ENCODE results near the gene ZNF3.
A peak's percentile ranks its signal among the peaks of the same experiment; 100 is the strongest.

ZNF3 gene

DNA sequence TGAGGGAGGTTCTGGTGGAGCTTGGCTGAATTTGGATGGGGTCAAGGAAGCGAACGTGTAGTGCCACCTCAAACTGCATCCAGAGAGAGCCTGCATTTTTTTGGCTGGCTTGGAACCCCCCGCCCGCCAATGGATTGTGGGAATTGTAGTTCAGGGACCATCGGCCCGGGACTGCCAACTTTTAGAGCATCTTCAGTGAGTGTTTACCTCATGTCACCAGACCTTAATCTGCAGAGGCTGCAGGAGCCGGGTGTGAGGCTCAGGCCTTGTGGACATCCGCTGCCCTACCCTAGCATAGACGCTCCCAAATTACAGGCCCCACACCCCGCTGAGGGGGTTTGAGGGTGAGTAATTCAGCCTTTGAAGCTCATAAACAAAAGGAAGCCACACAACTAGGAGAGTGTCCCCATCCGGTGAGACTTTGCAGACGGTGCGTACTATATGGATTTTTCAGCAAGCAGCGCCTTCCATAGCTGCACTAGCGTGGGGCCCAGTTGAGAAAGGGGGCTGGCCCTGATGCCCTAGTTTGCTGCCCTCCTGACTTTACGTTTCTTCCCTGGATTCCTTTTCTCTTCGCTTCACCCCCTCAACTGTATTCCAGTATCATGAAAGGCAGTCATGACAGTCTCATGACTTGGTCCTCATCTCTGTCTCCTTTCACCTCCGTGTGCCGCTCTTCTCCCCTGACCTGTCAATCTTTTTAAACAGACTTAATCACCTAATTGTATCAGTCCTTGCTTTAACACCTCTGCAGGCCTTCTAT lies 38.6 kb upstream of the ZNF3 start:
- peak; percentile 56 to 81 for DNase-seq (ENCODE audit: low spot score in 2 of 2)
- Histone ChIP-seq H3K9me3 (no peaks in the 10 kb centered on the region), H3K4me1 (peaks cover 8% of the 10 kb centered on the region), H3K4me3 (peak overlapping the region; percentile 84), H3K27me3 (ENCODE audit: low read depth) (no peaks in the 10 kb centered on the region), H3K36me3 (replicated peaks) (peaks cover 5% of the 10 kb centered on the region; the same call in 1 of the 2 replicates)
- in situ Hi-C loops (cut with MboI; ENCODE audit: low sequenced_read_pairs): no loop called here

DNA sequence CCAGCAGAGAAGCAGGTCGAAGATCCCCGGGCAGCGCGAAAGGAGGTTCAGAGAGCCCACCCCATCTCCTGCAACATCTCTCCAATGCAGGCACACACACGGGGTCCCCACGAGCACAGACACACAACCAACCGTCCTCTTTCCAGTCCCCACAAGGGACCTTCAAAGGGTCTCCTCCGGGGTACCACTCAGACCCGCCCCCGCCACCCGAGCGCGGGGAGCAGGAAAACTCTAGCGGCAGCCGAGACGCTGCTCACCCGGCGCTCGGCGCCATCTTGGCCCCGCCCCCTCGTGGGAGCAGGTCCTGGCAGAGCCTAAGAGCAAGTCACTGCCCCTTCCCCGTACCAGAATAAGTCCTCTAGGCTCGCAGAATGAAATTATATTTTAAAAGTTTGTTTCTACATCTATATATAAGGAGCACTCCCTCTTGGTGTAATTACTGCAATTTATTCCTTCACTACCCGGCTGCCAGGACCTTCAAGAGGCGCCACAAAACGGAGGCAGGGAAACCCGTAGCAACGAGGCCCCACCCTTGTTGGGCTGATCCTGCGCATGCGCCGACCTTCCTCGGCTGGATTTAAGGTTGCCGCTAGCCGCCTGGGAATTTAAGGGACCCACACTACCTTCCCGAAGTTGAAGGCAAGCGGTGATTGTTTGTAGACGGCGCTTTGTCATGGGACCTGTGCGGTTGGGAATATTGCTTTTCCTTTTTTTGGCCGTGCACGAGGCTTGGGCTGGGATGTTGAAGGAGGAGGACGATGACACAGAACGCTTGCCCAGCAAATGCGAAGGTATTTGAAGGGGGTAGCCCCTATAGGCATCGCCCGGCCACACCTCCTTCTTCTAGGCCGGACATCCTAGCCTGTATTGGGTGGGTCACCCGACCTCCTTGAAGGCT lies 37.8 kb upstream of the ZNF3 start, which contains the start of the genes CNPY4 and TAF6:
Gene CNPY4 (plus strand): TSS at position 563 of the 898 bp plus-strand sequence. CDS start 111 bp downstream, at position 674.
Gene TAF6 (minus strand): TSS at position 287 of the 898 bp plus-strand sequence. CDS start 5,149 bp downstream, outside the sequence.
- peak; percentile 94 to 97 for DNase-seq (ENCODE audit: low spot score in 2 of 2)
- in situ Hi-C loops (cut with MboI; ENCODE audit: low sequenced_read_pairs): no loop called here
- Histone ChIP-seq H3K9me3 (no peaks in the 10 kb centered on the region), H3K27me3 (ENCODE audit: low read depth) (no peaks in the 10 kb centered on the region), H3K4me1 (peaks cover 8% of the 10 kb centered on the region), H3K4me3 (peak within 1 kb of the TSS; percentile 84), H3K36me3 (replicated peaks) (peaks cover 5% of the 10 kb centered on the region; the same call in 1 of the 2 replicates)

DNA sequence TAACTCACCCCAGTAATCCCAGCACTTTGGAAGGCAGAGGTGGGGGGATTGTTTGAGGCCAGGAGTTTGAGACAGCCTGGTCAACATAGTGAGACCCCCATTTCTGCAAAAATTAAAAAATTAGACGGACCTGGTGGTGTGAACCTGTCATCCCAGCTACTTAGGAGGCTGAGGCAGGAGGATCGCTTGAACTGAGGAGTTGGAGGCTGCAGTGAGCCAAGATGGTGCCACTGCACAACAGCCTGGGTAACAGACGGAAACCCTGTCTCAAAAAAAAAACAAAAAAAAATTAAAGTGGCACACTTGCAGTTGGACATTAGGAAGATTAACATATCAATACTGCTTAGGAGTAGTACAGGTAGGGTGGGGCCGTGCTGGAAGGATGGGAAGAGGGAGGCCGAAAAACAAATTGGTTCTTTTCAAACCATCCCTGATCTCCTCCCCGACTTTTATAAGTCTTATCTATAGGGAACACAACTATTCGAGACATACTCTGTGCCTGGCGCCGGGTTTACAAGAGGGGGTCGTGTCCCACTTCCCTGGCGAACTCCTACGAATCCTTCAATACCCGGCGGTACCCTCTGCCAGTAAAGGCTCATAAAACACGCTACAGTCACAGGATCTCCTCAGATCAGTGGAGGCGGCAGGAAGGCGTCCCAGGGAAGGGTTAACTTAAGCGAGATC lies 37.0 kb upstream of the ZNF3 start:
- Histone ChIP-seq H3K36me3 (replicated peaks) (peaks cover 9% of the 10 kb centered on the region), H3K9me3 (no peaks in the 10 kb centered on the region), H3K27me3 (ENCODE audit: low read depth) (no peaks in the 10 kb centered on the region), H3K4me1 (peaks cover 8% of the 10 kb centered on the region), H3K4me3 (peak overlapping the region; percentile 84)
- in situ Hi-C loops (cut with MboI; ENCODE audit: low sequenced_read_pairs): no loop called here
- DNase-seq (ENCODE audit: low spot score in 2 of 2): peak in 1 of 2 experiments; percentile 25

DNA sequence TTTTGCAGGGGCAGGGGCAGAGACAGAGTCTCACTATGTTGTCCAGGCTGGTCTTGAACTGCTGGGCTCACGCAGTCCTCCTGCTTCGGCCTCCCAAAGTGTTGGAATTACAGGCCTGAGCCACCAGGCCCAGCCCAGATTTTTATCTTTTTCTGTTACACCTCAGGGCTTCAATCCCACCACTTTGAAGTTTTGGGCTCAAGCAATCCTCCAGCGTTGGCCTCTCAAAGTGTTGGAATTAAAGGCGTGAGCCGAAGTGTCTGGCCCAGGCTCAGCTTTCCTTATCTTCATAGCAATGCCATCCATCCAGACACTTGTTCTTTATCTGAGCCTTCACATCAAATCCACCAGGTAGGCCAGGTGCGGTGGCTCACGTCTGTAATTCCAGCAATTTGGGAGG lies 33.5 kb upstream of the ZNF3 start:
- Histone ChIP-seq H3K9me3 (no peaks in the 10 kb centered on the region), H3K4me3 (no peak overlapping the region), H3K4me1 (peaks cover under 1% of the 10 kb centered on the region; the same call in 1 of the 2 replicates), H3K27me3 (ENCODE audit: low read depth) (no peaks in the 10 kb centered on the region), H3K36me3 (replicated peaks) (peaks cover 37% of the 10 kb centered on the region)
- in situ Hi-C loops (cut with MboI; ENCODE audit: low sequenced_read_pairs): no loop called here
- no peak for DNase-seq (ENCODE audit: low spot score in 2 of 2)

DNA sequence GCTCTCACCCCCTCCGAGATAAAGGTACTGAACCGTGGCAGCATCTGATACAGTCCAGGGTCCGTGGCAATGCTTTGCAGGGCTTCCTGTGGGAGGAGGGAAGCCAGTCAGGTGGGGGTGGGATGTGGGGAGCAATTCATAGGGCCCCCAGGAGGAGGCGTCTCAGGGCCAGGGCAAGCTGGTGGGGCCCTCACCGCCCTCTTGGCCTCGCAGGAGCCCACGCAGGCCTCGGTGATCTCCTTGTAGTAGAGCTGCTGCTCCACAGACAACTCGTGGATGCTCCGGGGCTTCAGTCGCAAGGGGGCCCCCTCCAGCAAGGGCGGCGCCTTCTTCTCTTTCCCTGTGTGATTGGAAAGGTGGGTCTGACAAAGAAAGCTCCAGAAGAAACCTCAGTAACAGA lies 30.4 kb upstream of the ZNF3 start:
- no peaks in the 10 kb centered on the region for H3K4me1 ChIP-seq
- H3K4me3 ChIP-seq: no peak overlapping the region
- H3K36me3 ChIP-seq (replicated peaks): peaks cover 56% of the 10 kb centered on the region
- H3K9me3 ChIP-seq: no peaks in the 10 kb centered on the region
- no peaks in the 10 kb centered on the region for H3K27me3 ChIP-seq (ENCODE audit: low read depth)
- in situ Hi-C loops (cut with MboI; ENCODE audit: low sequenced_read_pairs): no loop called here
- DNase-seq (ENCODE audit: low spot score in 2 of 2): no peak

DNA sequence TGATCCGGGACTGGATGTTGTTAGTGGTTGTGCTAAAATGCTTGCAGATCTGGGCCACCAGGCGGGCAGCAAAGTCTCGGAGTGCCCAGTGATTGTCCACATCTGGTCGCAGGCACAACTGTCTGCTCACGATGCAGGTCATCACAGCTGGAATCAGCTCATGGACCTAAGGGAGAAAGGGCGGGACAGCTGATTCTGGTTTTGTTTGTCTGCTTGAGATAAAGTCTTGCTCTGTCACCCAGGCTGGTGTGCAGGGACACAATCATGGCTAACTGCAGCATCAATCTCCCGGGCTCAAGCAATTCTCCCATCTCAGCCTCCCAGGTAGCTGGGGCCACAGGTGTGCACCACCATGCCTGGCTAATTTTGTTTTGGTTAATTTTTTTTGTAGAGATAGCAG lies 29.6 kb upstream of the ZNF3 start:
- no peaks in the 10 kb centered on the region for H3K4me1 ChIP-seq
- H3K27me3 ChIP-seq (ENCODE audit: low read depth): no peaks in the 10 kb centered on the region
- no peak overlapping the region for H3K4me3 ChIP-seq
- in situ Hi-C loops (cut with MboI; ENCODE audit: low sequenced_read_pairs): no loop called here
- H3K9me3 ChIP-seq: no peaks in the 10 kb centered on the region
- H3K36me3 ChIP-seq (replicated peaks): peaks cover 59% of the 10 kb centered on the region
- DNase-seq (ENCODE audit: low spot score in 2 of 2): no peak

DNA sequence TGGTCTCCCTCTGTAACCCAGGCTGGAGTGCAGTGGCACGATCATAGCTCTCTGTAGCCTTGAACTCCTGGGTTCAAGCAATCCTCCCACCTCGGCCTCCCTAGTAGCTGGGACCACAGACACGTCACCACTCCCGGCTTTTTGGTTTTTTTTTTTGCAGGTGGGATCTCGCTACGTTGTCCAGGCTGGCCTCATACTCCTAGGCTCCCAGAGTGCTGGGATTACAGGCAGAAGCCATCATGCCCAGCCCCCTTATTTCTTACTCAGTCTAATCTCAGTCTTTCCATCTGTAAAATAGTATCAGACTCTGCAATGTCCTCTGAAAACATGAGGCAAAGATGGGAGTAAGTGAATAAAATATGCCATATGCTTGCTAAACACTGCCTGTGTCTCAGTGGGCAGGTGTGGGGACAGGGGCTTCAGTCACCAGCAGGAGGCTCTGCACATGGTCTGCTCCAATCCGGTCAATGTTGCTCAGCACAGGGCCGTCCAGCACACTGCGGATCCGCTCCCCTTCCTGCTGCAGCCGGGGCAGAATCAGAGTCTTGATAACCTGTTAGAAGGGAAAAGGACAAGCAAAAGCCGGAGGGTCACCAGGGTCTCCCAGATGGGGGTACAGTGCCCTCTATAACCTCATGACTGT lies 28.1 kb upstream of the ZNF3 start:
- no peaks in the 10 kb centered on the region for H3K9me3 ChIP-seq
- no peak overlapping the region for H3K4me3 ChIP-seq
- H3K27me3 ChIP-seq (ENCODE audit: low read depth): no peaks in the 10 kb centered on the region
- DNase-seq (ENCODE audit: low spot score in 2 of 2): no peak
- H3K36me3 ChIP-seq (replicated peaks): peaks cover 66% of the 10 kb centered on the region
- no peaks in the 10 kb centered on the region for H3K4me1 ChIP-seq
- in situ Hi-C loops (cut with MboI; ENCODE audit: low sequenced_read_pairs): no loop called here

DNA sequence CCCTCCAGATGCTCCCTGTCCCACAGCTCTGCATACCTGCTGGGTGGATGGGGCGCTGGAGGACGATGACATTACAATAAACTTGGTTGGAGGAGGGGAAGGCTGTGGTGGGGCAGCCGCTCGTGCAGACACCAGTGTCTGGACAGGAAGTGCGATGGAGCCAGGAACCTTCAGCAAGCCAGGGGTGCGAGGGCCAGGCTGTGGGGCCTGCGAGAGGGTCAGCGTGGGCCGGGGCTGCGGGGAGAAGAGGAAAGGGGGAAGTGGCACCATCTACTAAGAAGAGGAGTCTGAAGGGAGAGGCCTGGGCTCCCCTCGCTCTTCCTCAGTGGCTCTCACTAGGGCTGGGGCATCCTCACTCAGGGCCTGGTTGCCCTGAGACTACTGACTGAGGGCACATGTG lies 26.4 kb upstream of the ZNF3 start:
- DNase-seq (ENCODE audit: low spot score in 2 of 2): no peak
- Histone ChIP-seq H3K36me3 (replicated peaks) (peaks cover 59% of the 10 kb centered on the region), H3K9me3 (no peaks in the 10 kb centered on the region), H3K27me3 (ENCODE audit: low read depth) (no peaks in the 10 kb centered on the region), H3K4me3 (no peak overlapping the region), H3K4me1 (no peaks in the 10 kb centered on the region)
- in situ Hi-C loops (cut with MboI; ENCODE audit: low sequenced_read_pairs): no loop called here

DNA sequence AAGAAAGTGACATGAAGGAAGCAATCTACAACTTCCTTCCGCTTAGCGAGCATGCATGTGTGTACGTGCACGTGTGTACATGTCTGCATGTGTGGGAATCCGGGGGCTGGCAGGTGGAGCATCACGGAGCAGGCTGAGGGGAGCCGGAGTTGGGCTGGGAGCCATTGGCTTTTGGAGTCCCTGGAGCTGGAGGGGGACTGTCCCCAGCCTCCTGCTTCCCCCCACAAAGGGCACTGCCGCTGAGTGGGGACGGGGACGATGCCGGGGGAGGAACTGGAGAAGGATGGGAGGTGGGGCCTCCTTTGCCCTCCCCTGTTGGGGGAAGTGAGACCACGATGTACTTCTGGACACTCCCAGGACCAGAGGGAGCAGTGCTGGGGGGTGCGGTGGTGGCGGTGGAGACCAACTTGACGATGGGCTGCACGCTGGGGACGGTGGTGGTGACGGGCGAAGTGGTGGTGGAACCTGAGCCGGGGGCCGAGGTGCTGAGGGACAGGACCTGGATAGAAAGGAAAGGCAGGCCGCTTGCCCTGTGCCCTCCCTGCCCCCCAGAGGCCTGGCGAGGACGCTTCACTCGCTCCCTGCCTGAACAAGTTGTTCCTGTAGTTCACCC lies 25.7 kb upstream of the ZNF3 start:
- Histone ChIP-seq H3K4me1 (no peaks in the 10 kb centered on the region), H3K36me3 (replicated peaks) (peaks cover 52% of the 10 kb centered on the region), H3K27me3 (ENCODE audit: low read depth) (no peaks in the 10 kb centered on the region), H3K9me3 (no peaks in the 10 kb centered on the region), H3K4me3 (no peak overlapping the region)
- DNase-seq (ENCODE audit: low spot score in 2 of 2): no peak
- in situ Hi-C loops (cut with MboI; ENCODE audit: low sequenced_read_pairs): no loop called here

DNA sequence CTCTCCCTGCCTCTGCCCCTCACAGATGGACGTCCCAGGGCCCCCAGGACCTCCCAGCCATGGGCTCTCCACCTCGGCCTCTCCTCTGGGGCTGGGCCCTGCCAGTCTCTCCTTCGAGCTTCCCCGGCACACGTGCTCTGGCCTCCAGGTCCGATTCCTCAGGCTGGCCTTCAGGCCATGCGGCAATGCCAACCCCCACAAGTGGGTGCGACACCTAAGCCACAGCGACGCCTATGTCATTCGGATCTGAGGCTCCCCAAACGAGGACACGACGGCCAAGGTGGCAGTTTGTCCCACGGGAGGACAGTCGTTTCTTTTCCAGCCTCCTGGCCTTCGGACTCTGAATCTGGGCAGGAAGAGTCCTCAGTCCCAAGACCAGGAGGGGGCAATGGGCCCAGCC lies 25.1 kb upstream of the ZNF3 start:
- H3K4me3 ChIP-seq: no peak overlapping the region
- no peaks in the 10 kb centered on the region for H3K27me3 ChIP-seq (ENCODE audit: low read depth)
- in situ Hi-C loops (cut with MboI; ENCODE audit: low sequenced_read_pairs): no loop called here
- peaks cover 48% of the 10 kb centered on the region for H3K36me3 ChIP-seq (replicated peaks)
- H3K4me1 ChIP-seq: no peaks in the 10 kb centered on the region
- no peak for DNase-seq (ENCODE audit: low spot score in 2 of 2)
- H3K9me3 ChIP-seq: no peaks in the 10 kb centered on the region

DNA sequence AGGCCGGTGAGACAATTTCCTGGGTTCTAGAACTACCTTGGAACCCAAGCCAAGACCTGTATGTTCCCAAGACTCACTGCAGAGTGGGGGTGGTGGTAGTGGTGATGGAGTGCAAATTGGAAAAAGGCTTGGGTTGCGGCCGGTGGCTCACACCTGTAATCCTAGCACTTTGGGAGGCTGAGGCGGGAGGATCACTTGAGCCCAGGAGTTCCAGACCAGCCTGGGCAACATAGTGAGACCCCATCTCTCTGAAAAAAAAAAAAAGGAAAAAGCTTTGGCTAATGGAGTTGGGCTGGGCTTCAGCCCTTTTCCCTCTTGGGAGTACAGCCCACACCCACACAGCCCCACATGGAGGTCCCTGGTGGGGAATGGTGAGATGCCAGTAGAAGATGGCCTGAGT lies 24.0 kb upstream of the ZNF3 start:
- Histone ChIP-seq H3K4me3 (no peak overlapping the region), H3K4me1 (no peaks in the 10 kb centered on the region), H3K9me3 (no peaks in the 10 kb centered on the region), H3K36me3 (replicated peaks) (peaks cover 43% of the 10 kb centered on the region), H3K27me3 (ENCODE audit: low read depth) (no peaks in the 10 kb centered on the region)
- DNase-seq (ENCODE audit: low spot score in 2 of 2): no peak
- in situ Hi-C loops (cut with MboI; ENCODE audit: low sequenced_read_pairs): no loop called here

DNA sequence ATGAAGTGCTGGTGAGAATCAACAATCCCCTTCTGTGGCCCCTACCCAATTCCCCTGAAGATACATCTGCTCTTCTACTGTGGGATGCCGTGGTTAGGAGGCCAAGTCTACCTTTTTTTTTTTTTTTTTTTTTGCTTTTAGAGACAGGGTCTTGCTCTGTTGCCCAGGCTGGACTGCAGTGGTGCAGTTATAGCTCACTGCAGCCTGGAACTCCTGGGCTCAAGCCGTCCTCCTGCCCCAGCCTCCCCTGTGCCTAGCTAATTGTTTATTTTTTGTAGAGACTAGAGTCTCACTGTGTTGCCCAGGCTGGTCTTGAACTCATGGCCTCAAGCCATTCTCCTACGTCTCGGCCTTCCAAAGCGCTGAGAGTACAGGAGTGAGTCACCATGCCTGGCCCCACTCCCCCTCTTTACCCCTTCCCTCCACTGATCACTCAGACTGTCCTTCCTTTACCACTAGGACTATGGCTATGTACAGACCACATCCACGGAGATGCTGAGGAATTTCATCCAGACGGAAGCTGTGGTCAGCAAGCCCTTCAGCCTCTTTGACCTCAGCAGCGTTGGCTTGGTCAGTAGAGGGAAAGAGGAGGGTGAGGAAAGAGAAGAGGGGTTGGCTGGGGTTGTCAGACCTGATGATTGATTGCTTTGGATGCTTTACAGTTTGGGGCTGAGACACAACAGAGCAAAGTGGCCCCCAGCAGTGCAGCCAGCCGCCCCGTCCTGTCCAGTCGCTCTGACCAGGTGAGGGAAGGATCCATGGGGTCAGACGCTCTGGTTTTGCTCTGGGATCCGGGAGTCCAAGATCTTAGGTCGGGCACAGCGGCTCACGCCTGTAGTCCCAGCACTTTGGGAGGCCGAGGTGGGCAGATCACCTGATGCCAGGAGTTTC lies 21.7 kb upstream of the ZNF3 start:
- Histone ChIP-seq H3K4me3 (no peak overlapping the region), H3K9me3 (no peaks in the 10 kb centered on the region), H3K27me3 (ENCODE audit: low read depth) (no peaks in the 10 kb centered on the region), H3K4me1 (0 out of 2 replicates have a peak, but pooled peaks cover 4% of the 10 kb centered on the region), H3K36me3 (replicated peaks) (peaks cover 50% of the 10 kb centered on the region)
- no peak for DNase-seq (ENCODE audit: low spot score in 2 of 2)
- in situ Hi-C loops (cut with MboI; ENCODE audit: low sequenced_read_pairs): no loop called here

All from HAP-1 (cell line).